Measurements from ENCODE around the gene VSIG10L.

The VSIG10L gene

DNA sequence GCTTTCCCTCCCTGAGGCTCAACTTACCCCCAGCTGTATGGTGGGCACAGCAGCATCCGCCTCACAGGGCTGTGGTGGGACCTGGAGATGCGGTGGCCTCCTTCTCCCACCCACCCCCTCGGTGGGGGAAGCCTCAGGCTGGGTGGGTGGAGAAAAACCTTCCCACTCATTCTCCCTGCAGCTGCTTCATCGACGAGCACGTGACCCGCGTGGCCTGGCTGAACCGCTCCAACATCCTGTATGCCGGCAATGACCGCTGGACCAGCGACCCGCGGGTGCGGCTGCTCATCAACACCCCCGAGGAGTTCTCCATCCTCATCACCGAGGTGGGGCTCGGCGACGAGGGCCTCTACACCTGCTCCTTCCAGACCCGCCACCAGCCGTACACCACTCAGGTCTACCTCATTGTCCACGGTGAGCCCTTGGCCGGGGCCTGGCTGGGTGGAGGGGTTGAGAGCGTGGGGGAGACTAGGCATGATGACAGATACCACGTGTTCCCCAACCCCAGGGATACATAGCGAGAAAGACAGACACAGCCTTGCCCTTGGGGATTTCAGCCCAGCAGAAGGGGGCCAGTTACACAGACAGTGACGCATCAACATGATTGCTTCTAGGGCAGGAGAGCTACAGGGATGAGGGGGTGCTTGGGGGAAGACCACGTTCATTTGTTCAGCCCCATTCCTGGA, 18.3 kb downstream of the VSIG10L start:
- H3K27ac ChIP-seq (ENCODE audit: low read depth, low read length), result no peak overlapping the region
- H3K23ac ChIP-seq (ENCODE audit: low read length), result no peak overlapping the region
- no peak overlapping the region for H3K4me3 ChIP-seq (ENCODE audit: low read depth, low read length)
- H3K36me3 ChIP-seq (ENCODE audit: control insufficient read depth in 1 of 2, insufficient read depth in 2 of 2, low read length in 2 of 2), result no peaks in the 10 kb centered on the region
- no peak overlapping the region for H3K9ac ChIP-seq (ENCODE audit: low read length)
- no peak overlapping the region for H4K8ac ChIP-seq (ENCODE audit: low read depth, low read length)
- H3K18ac ChIP-seq (ENCODE audit: low read length), result no peak overlapping the region
- DNase-seq, result no peak
- H2BK120ac ChIP-seq (ENCODE audit: insufficient read depth, low read length, poor library complexity), result no peak overlapping the region
- H3K4me2 ChIP-seq (ENCODE audit: low read length), result no peak overlapping the region
- no peak overlapping the region for H4K91ac ChIP-seq (ENCODE audit: low read depth, low read length)
- H2BK12ac ChIP-seq (ENCODE audit: low read length), result no peak overlapping the region
- no CpG with 5 or more reads among the region's 29 CpGs for WGBS (ENCODE audit: extremely low coverage, insufficient coverage, insufficient read length)
- H3K79me2 ChIP-seq (ENCODE audit: control insufficient read depth, insufficient read depth, low read length, poor library complexity), result no peaks in the 10 kb centered on the region
- H2AFZ ChIP-seq (ENCODE audit: insufficient read depth, low read length, poor library complexity), result no peak overlapping the region
- no peak overlapping the region for H3K14ac ChIP-seq (ENCODE audit: low read length)
- H2AK5ac ChIP-seq (ENCODE audit: low read length), result no peak overlapping the region
- no peaks in the 10 kb centered on the region for H3K4me1 ChIP-seq (ENCODE audit: control insufficient read depth in 1 of 2, insufficient read depth in 2 of 2, low read length in 2 of 2)
- H3K27me3 ChIP-seq (ENCODE audit: insufficient read depth, low read length), result no peaks in the 10 kb centered on the region
- H3K79me1 ChIP-seq (ENCODE audit: low read length), result no peaks in the 10 kb centered on the region
- H3K4ac ChIP-seq (ENCODE audit: low read depth, low read length), result no peak overlapping the region
- no peak overlapping the region for H2BK5ac ChIP-seq (ENCODE audit: low read depth, low read length, poor library complexity)
- H4K12ac ChIP-seq (ENCODE audit: low read depth, low read length), result no peak overlapping the region
- H3K9me3 ChIP-seq (ENCODE audit: insufficient read depth, low read depth, low read length), result peaks cover 3% of the 10 kb centered on the region

DNA sequence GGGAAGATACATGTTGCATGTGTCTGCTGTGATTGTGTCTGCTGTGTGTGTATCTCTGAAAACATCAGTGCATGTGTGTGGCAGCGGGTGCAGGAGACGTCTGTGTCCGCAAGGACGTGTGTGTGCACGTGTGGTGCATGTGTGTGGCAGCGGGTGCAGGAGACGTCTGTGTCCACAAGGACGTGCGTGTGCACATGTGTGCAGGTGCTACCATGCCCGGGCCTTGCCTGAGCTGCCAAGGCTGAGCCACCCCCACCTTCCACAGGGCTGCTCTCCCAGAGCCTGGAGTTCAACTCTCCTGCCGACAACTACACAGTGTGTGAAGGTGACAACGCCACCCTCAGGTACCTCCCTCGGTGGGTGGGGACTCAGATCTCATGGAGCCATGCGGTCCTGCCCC, 20.1 kb downstream of the VSIG10L start:
- Histone ChIP-seq H2BK5ac (ENCODE audit: low read depth, low read length, poor library complexity) (no peak overlapping the region), H3K36me3 (ENCODE audit: control insufficient read depth in 1 of 2, insufficient read depth in 2 of 2, low read length in 2 of 2) (no peaks in the 10 kb centered on the region), H2BK120ac (ENCODE audit: insufficient read depth, low read length, poor library complexity) (no peak overlapping the region), H4K12ac (ENCODE audit: low read depth, low read length) (no peak overlapping the region), H3K14ac (ENCODE audit: low read length) (no peak overlapping the region), H3K79me2 (ENCODE audit: control insufficient read depth, insufficient read depth, low read length, poor library complexity) (no peaks in the 10 kb centered on the region), H3K18ac (ENCODE audit: low read length) (no peak overlapping the region), H3K4me2 (ENCODE audit: low read length) (no peak overlapping the region), H2AFZ (ENCODE audit: insufficient read depth, low read length, poor library complexity) (no peak overlapping the region), H2BK12ac (ENCODE audit: low read length) (no peak overlapping the region), H3K79me1 (ENCODE audit: low read length) (no peaks in the 10 kb centered on the region), H3K9ac (ENCODE audit: low read length) (no peak overlapping the region), H3K4ac (ENCODE audit: low read depth, low read length) (no peak overlapping the region), H3K9me3 (ENCODE audit: insufficient read depth, low read depth, low read length) (no peaks in the 10 kb centered on the region), H3K27ac (ENCODE audit: low read depth, low read length) (no peak overlapping the region), H3K27me3 (ENCODE audit: insufficient read depth, low read length) (no peaks in the 10 kb centered on the region), H3K4me1 (ENCODE audit: control insufficient read depth in 1 of 2, insufficient read depth in 2 of 2, low read length in 2 of 2) (no peaks in the 10 kb centered on the region), H2AK5ac (ENCODE audit: low read length) (no peak overlapping the region), H4K8ac (ENCODE audit: low read depth, low read length) (no peak overlapping the region), H4K91ac (ENCODE audit: low read depth, low read length) (no peak overlapping the region), H3K23ac (ENCODE audit: low read length) (no peak overlapping the region), H3K4me3 (ENCODE audit: low read depth, low read length) (no peak overlapping the region)
- DNase-seq, result no peak
- no CpG with 5 or more reads among the region's 14 CpGs for WGBS (ENCODE audit: extremely low coverage, insufficient coverage, insufficient read length)

DNA sequence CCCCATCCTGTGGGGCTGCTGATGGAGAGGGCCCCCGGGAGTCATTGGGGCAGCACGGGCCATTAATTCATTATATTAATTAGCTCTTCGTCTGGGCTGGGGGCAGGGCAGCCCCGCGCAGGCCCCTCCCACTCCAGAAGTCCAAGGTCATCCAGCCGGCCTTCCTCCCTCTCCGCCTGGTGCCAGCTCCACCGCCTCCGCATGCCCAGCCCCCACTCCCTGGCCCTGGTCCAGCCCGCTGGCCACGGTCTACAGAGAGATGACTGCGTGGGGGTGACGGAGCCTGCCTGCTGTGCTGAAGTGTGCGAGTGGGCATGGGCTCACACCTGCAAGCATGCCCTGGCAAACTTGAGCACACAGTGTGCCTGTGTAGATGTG, 21.7 kb downstream of the VSIG10L start:
- Histone ChIP-seq H3K27ac (ENCODE audit: low read depth, low read length) (no peak overlapping the region), H3K18ac (ENCODE audit: low read length) (no peak overlapping the region), H3K79me2 (ENCODE audit: control insufficient read depth, insufficient read depth, low read length, poor library complexity) (no peaks in the 10 kb centered on the region), H3K79me1 (ENCODE audit: low read length) (no peaks in the 10 kb centered on the region), H2AK5ac (ENCODE audit: low read length) (no peak overlapping the region), H3K4ac (ENCODE audit: low read depth, low read length) (no peak overlapping the region), H2AFZ (ENCODE audit: insufficient read depth, low read length, poor library complexity) (no peak overlapping the region), H2BK12ac (ENCODE audit: low read length) (no peak overlapping the region), H4K12ac (ENCODE audit: low read depth, low read length) (no peak overlapping the region), H3K14ac (ENCODE audit: low read length) (no peak overlapping the region), H4K91ac (ENCODE audit: low read depth, low read length) (no peak overlapping the region), H4K8ac (ENCODE audit: low read depth, low read length) (no peak overlapping the region), H3K36me3 (ENCODE audit: control insufficient read depth in 1 of 2, insufficient read depth in 2 of 2, low read length in 2 of 2) (no peaks in the 10 kb centered on the region), H3K4me2 (ENCODE audit: low read length) (no peak overlapping the region), H3K4me1 (ENCODE audit: control insufficient read depth in 1 of 2, insufficient read depth in 2 of 2, low read length in 2 of 2) (no peaks in the 10 kb centered on the region), H2BK5ac (ENCODE audit: low read depth, low read length, poor library complexity) (no peak overlapping the region), H3K4me3 (ENCODE audit: low read depth, low read length) (no peak overlapping the region), H3K9ac (ENCODE audit: low read length) (no peak overlapping the region), H3K9me3 (ENCODE audit: insufficient read depth, low read depth, low read length) (no peaks in the 10 kb centered on the region), H3K23ac (ENCODE audit: low read length) (no peak overlapping the region), H2BK120ac (ENCODE audit: insufficient read depth, low read length, poor library complexity) (no peak overlapping the region), H3K27me3 (ENCODE audit: insufficient read depth, low read length) (no peaks in the 10 kb centered on the region)
- no CpG with 5 or more reads among the region's 14 CpGs for WGBS (ENCODE audit: extremely low coverage, insufficient coverage, insufficient read length)
- no peak for DNase-seq

DNA sequence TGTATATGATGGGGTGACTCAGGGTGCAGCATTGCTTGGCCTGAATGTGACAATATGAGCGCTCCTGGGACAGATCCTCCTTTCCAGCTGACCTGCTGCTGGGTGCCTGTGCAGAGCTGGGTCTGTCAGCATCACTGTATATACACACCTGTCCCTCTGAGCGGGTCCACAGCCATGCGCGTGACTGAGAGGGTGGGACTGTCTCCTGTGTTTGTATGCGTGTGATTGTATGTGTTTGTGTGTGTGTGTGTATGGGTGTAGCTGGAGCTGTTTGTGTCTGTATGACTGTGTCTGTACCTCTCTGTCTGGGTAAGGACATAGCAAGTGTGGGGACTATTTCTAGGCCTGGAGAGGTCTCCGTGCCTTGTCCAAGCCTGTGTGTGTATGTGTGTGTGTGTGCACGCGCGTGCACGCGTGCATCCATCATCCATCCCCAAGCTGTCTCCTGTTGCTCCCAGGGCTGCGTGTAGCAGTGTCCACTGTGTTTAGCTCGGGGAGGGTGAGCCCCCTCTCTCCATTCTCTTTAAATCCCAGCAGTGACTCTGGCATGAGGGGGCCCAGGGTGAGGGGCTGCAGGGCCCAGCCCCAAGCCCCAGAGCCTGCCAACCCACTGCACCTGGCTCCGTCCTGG, 22.2 kb downstream of the VSIG10L start:
- Histone ChIP-seq H3K79me2 (ENCODE audit: control insufficient read depth, insufficient read depth, low read length, poor library complexity) (no peaks in the 10 kb centered on the region), H3K79me1 (ENCODE audit: low read length) (no peaks in the 10 kb centered on the region), H3K9ac (ENCODE audit: low read length) (no peak overlapping the region), H4K91ac (ENCODE audit: low read depth, low read length) (no peak overlapping the region), H3K4me1 (ENCODE audit: control insufficient read depth in 1 of 2, insufficient read depth in 2 of 2, low read length in 2 of 2) (no peaks in the 10 kb centered on the region), H2AFZ (ENCODE audit: insufficient read depth, low read length, poor library complexity) (no peak overlapping the region), H3K27ac (ENCODE audit: low read depth, low read length) (no peak overlapping the region), H3K4ac (ENCODE audit: low read depth, low read length) (no peak overlapping the region), H3K36me3 (ENCODE audit: control insufficient read depth in 1 of 2, insufficient read depth in 2 of 2, low read length in 2 of 2) (no peaks in the 10 kb centered on the region), H3K23ac (ENCODE audit: low read length) (no peak overlapping the region), H3K18ac (ENCODE audit: low read length) (no peak overlapping the region), H3K14ac (ENCODE audit: low read length) (no peak overlapping the region), H2BK5ac (ENCODE audit: low read depth, low read length, poor library complexity) (no peak overlapping the region), H4K12ac (ENCODE audit: low read depth, low read length) (no peak overlapping the region), H2BK12ac (ENCODE audit: low read length) (no peak overlapping the region), H3K4me3 (ENCODE audit: low read depth, low read length) (no peak overlapping the region), H2BK120ac (ENCODE audit: insufficient read depth, low read length, poor library complexity) (no peak overlapping the region), H3K9me3 (ENCODE audit: insufficient read depth, low read depth, low read length) (peaks cover 2% of the 10 kb centered on the region), H3K4me2 (ENCODE audit: low read length) (no peak overlapping the region), H2AK5ac (ENCODE audit: low read length) (no peak overlapping the region), H4K8ac (ENCODE audit: low read depth, low read length) (no peak overlapping the region), H3K27me3 (ENCODE audit: insufficient read depth, low read length) (no peaks in the 10 kb centered on the region)
- WGBS (ENCODE audit: extremely low coverage, insufficient coverage, insufficient read length), result no CpG with 5 or more reads among the region's 14 CpGs
- no peak for DNase-seq

Data from trophoblast cell (in vitro differentiated cells and primary cell).